ENCODE results near the gene OLIG2. TPM values are rescaled to one million over a fixed set of nuclear protein-coding genes. Genes with fewer than 3 reads are reported as not detected.

The OLIG2 gene
- total and polyA plus RNA-seq, 2 of the 4 experiments (the other 2 are of a cell fraction) = not detected

DNA sequence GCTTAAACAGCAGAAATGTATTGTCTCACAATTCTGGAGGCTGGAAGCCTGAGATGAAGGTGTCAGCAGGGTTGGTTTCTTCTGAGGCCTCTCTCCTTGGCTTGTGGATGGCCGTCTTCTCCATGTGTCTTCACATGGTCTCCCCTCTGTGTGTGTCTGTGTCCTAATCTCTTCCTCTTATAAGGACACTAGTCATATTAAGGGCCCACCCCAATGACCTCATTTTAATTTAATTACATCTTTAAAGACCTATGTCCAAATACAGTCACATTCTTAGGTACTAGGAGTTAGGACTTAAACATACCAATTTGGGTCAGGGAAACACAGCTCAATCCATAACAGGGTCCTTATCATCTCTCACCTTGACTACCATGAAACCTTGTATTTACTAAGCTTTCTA is 14.8 kb upstream of the OLIG2 start:
- no CpG with 5 or more reads among the region's 1 CpG for WGBS, 2 experiments (ENCODE audit: extremely low coverage in 2 of 2, insufficient read length in 1 of 2)
- H3K79me1 ChIP-seq (ENCODE audit: low read depth in 1 of 2, low read length in 2 of 2) = no peaks in the 10 kb centered on the region

More for the DNA sequence above, 14.8 kb upstream of the OLIG2 start:
- ChIA-PET POLR2A (ENCODE audit: unreplicated experiment) (no interaction called here), CTCF (no interaction called here)
- H3K9ac ChIP-seq (ENCODE audit: low read depth, low read length) = no peak overlapping the region
- H4K8ac ChIP-seq (ENCODE audit: low read depth in 2 of 2, low read length in 2 of 2) = no peak overlapping the region
- H2AFZ ChIP-seq (replicated peaks; ENCODE audit: low read length, poor library complexity) = no peak overlapping the region
- H2BK20ac ChIP-seq (ENCODE audit: low read depth, low read length) = no peak overlapping the region
- no peak overlapping the region for H2AK9ac ChIP-seq (replicated peaks; ENCODE audit: low read depth, low read length, poor library complexity)
- ATAC-seq (ENCODE audit: low read depth) = no peak
- no TSS peak for BruUV-seq (replicated peaks)
- peaks cover 21% of the 10 kb centered on the region for H3K27me3 ChIP-seq (ENCODE audit: control insufficient read depth, insufficient read depth, low read length)
- TF ChIP-seq FOS (IDR thresholded peaks at IDR 0.05; ENCODE audit: low read depth, low read length) (no peak), RFX5 (IDR thresholded peaks at IDR 0.05; ENCODE audit: low read depth, low read length) (no peak), MXI1 (IDR thresholded peaks at IDR 0.05; ENCODE audit: borderline replicate concordance, low read depth, low read length) (no peak)
- TF ChIP-seq, protein P1, sequence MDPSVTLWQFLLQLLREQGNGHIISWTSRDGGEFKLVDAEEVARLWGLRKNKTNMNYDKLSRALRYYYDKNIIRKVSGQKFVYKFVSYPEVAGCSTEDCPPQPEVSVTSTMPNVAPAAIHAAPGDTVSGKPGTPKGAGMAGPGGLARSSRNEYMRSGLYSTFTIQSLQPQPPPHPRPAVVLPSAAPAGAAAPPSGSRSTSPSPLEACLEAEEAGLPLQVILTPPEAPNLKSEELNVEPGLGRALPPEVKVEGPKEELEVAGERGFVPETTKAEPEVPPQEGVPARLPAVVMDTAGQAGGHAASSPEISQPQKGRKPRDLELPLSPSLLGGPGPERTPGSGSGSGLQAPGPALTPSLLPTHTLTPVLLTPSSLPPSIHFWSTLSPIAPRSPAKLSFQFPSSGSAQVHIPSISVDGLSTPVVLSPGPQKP (IDR thresholded peaks at IDR 0.05; ENCODE audit: borderline replicate concordance, low read depth, low read length) = no peak
- H3K56ac ChIP-seq (ENCODE audit: extremely low read depth, insufficient read depth, low read length) = no peak overlapping the region
- intact Hi-C loops (cut with micrococcal nuclease) = no loop called here
- H3K4me3 ChIP-seq (ENCODE audit: insufficient read depth, low read depth, low read length) = no peak overlapping the region
- no peaks in the 10 kb centered on the region for H3K36me3 ChIP-seq (ENCODE audit: control insufficient read depth, insufficient read depth, low read length)
- no peak overlapping the region for H2BK5ac ChIP-seq (ENCODE audit: low read depth, low read length, poor library complexity, severe bottlenecking)
- in situ Hi-C loops (cut with MboI; ENCODE audit: low sequenced_read_pairs) = no loop called here
- no peak overlapping the region for H3K14ac ChIP-seq (replicated peaks; ENCODE audit: low read depth, low read length)
- no peak overlapping the region for H2AK5ac ChIP-seq (ENCODE audit: low read depth, low read length)
- H3K27ac ChIP-seq (ENCODE audit: insufficient read depth, low read length) = no peak overlapping the region
- H4K5ac ChIP-seq (ENCODE audit: low read depth, low read length) = no peak overlapping the region
- H3K18ac ChIP-seq (ENCODE audit: low read depth, low read length) = no peak overlapping the region
- H3K9me1 ChIP-seq (ENCODE audit: insufficient read depth, low read length) = no peaks in the 10 kb centered on the region
- no peaks in the 10 kb centered on the region for H3K9me3 ChIP-seq (ENCODE audit: control insufficient read depth, insufficient read depth, low read length)
- no peaks in the 10 kb centered on the region for H4K20me1 ChIP-seq (ENCODE audit: insufficient read depth, low read length)
- H3K23ac ChIP-seq (ENCODE audit: low read depth, low read length) = no peak overlapping the region
- no peak overlapping the region for H2BK15ac ChIP-seq (ENCODE audit: low read depth, low read length)
- DNase-seq = no peak
- no peak overlapping the region for H2BK120ac ChIP-seq (ENCODE audit: low read depth, low read length)
- no peaks in the 10 kb centered on the region for H3K4me1 ChIP-seq (ENCODE audit: control insufficient read depth, insufficient read depth, low read length)
- dilution Hi-C loops (cut with HindIII; ENCODE audit: low sequenced_read_pairs, unreplicated experiment) = no loop called here
- no peak overlapping the region for H4K91ac ChIP-seq (ENCODE audit: insufficient read depth, low read depth, low read length)
- H3K4me2 ChIP-seq (ENCODE audit: low read depth, low read length) = no peak overlapping the region
- H3K4ac ChIP-seq (ENCODE audit: low read depth, low read length) = no peak overlapping the region
